AG04449 (cell line): ENCODE measurements around the gene LAGE3.
"Not testable (repeated sequence)": the region's sequence is repeated elsewhere in the genome, so short reads cannot be mapped to it uniquely, and the experiment has no call there.

Experiments used
- CTCF ChIA-PET: fragments of 350-600 bp; formaldehyde crosslinking; extraction: SDS; loops from one replicate; lab custom pipeline; 2021; ENCODE audit warnings: antibody characterized with exemption; lab: Yijun Ruan, JAX
- POLR2A ChIA-PET: fragments of 400-600, 350-600 bp; formaldehyde crosslinking; extraction: SDS; loops from one replicate; lab custom pipeline; 2020; ENCODE audit warnings: antibody characterized with exemption, inconsistent platforms; lab: Yijun Ruan, JAX
- DNase-seq: peaks from one replicate; pipeline ENCODE4 v3.0.0-alpha.2; 2010; ENCODE audit warnings: low read depth, low spot score
- H3K4me3 ChIP-seq: 2 replicates; pipeline ENCODE4 v1.5.1; 2011; ENCODE audit warnings: low read depth, mild to moderate bottlenecking, control low read depth, low read length
- TF ChIP-seq, protein P1 (sequence below): IDR thresholded peaks from one replicate; pipeline ENCODE4 v1.5.1; 2011; ENCODE audit warnings: mild to moderate bottlenecking, moderate library complexity, low read length, control low read depth, inconsistent platforms; ENCODE audit not compliant: insufficient read depth; ENCODE audit errors: missing control alignments

The LAGE3 gene

DNA sequence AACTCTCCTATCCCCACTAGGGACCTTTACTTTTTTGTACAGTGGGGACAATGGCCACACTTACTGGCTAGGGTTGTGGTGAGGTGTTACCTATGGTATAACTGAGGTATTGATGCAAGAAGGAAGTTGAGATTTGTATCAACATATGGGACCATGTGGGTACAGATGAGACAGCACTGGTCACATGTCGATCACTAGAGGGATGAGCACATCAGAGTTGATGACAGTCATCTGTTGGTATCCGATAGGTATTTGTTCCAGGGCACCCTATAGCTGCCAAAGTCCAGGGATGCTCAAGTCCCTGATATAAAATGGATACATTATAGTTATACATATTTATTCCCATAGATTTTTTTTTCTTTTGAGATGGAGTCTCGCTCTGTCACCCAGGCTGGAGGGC is 23.9 kb upstream of the LAGE3 start:
- TF ChIP-seq, protein P1, sequence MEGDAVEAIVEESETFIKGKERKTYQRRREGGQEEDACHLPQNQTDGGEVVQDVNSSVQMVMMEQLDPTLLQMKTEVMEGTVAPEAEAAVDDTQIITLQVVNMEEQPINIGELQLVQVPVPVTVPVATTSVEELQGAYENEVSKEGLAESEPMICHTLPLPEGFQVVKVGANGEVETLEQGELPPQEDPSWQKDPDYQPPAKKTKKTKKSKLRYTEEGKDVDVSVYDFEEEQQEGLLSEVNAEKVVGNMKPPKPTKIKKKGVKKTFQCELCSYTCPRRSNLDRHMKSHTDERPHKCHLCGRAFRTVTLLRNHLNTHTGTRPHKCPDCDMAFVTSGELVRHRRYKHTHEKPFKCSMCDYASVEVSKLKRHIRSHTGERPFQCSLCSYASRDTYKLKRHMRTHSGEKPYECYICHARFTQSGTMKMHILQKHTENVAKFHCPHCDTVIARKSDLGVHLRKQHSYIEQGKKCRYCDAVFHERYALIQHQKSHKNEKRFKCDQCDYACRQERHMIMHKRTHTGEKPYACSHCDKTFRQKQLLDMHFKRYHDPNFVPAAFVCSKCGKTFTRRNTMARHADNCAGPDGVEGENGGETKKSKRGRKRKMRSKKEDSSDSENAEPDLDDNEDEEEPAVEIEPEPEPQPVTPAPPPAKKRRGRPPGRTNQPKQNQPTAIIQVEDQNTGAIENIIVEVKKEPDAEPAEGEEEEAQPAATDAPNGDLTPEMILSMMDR = no peak
- POLR2A ChIA-PET = no interaction called here
- DNase-seq = no peak
- CTCF ChIA-PET = no interaction called here
- no peak overlapping the region for H3K4me3 ChIP-seq

GRCh38 chrX:154502098-154502497 is 23.0 kb upstream of the LAGE3 start:
- POLR2A ChIA-PET = interaction anchor here (0.9 kb wide), 1 partner anchor 12 kb away, joined by 3 read pairs; the partner anchor contains the start of gene SLC10A3
- H3K4me3 ChIP-seq = no peak overlapping the region
- no peak for DNase-seq
- CTCF ChIA-PET = no interaction called here
- TF ChIP-seq, protein P1 = no peak

- CTCF ChIA-PET, H3K4me3 ChIP-seq, DNase-seq: not testable (repeated sequence)
- POLR2A ChIA-PET = interaction anchor here (0.9 kb wide), 1 partner anchor 11 kb away, joined by 3 read pairs; the partner anchor contains the start of gene SLC10A3
Measured at GRCh38 chrX:154501423-154501822, 22.3 kb upstream of the LAGE3 start.

DNA sequence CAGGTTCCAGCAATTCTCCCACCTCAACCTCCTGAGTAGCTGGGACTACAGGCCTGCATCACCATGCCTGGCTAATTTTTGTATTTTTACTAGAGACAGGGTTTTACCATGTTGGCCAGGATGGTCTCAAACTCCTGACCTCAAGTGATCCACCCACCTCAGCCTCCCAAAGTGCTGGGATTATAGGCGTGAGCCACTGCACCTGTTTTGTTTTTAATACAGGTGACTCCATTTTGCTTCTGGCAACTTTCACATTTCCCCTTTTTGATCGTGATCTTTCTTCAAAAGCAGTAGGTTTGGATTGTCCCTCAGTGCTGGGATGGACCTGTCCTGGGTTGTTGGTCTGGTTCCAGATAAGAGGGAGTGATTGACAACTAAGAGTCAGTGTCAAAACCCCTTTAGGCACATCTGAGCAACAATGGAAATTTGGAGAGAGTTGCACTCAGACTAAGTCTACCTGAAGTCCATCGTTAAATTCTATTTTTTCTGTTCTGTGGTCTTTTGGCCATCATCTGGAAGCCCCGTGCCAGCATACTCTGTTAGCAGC is 17.6 kb upstream of the LAGE3 start:
- H3K4me3 ChIP-seq, CTCF ChIA-PET, DNase-seq: not testable (repeated sequence)
- POLR2A ChIA-PET = interaction anchor here (0.6 kb wide), 1 partner anchor 17 kb away, joined by 3 read pairs; no protein-coding TSS in a partner anchor

- ChIA-PET CTCF (no interaction called here), POLR2A (no interaction called here)
- no peak for DNase-seq
- H3K4me3 ChIP-seq = no peak overlapping the region
- TF ChIP-seq, protein P1 = no peak
Measured at GRCh38 chrX:154495472-154495922, 16.4 kb upstream of the LAGE3 start.

DNA sequence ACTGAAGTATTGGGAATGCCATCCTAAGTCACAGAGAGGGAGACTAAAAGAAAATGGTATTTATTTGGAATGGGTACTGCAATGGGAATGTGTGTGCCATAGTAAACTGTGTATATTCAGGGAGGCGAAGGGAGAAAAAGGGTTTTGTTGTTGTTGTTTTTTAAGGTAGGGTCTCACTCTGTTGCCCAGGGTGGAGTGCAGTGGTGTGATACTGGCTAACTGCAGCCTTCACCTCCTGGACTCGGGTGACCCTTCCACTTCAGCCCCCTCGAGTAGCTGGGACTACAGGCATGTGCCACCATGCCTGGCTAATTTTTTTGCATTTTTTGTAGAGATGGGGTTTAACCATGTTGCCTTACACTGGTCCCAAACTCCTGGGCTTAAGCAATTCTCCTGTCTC is 15.6 kb upstream of the LAGE3 start:
- no peak overlapping the region for H3K4me3 ChIP-seq
- DNase-seq = no peak
- TF ChIP-seq, protein P1 = no peak
- ChIA-PET CTCF (no interaction called here), POLR2A (no interaction called here)

DNA sequence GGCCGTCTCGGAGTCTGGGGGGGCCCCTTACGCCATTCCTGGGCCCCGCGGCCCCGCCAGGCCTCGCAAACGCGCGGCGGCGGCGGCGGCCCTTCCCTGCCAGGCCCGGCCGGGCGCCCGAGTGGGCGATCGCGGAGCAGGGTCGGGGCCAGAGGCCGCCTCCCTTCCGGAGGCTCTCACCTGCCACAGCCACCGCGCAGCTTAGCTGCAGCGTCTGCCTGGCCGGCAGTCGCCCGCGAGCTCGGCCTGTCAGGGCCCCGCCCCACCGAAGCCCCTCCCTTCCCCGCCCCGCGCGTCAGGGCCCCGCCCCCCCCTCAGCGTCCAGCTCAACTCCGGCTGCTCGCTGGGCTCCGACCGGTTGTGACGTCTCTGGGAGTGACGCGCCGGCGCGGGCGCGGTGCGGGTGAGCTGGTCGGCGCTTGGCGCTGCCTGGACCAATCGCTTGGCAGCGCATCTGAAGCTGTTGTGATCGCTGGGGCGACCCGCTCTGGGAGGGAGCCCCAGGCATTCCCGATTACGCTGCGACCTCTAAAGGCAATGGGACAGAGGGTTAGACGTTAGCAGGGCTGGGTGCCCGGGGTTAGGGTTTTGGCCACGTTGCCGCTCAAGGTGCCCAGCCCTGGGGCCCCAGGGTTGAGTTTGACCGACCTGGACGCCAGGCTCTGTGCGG is 11.5 kb upstream of the LAGE3 start, which contains the start of gene SLC10A3:
TSS of gene SLC10A3 (minus strand) at position 216 of the 670 bp plus-strand sequence. CDS start 1,689 bp downstream, outside the sequence.
- H3K4me3 ChIP-seq = peak within 1 kb of the TSS; percentile 68
- DNase-seq = no peak
- TF ChIP-seq, protein P1 = no peak
- ChIA-PET CTCF (interaction anchor here (1.4 to 1.5 kb wide), 2 partner anchors 37 to 45 kb away, joined by 3 to 5 read pairs; no protein-coding TSS in a partner anchor), POLR2A (interaction anchor here (0.6 to 1.3 kb wide), 11 partner anchors 9 to 93 kb away, joined by 3 to 7 read pairs (median 4); partner anchors contain the start of genes FAM3A and RPL10)
